Neuronal stem cell (in vitro differentiated cells): ENCODE results near the gene ATIC.

ENCODE experiments used
- DNase-seq: peaks from one replicate; pipeline ENCODE4 v3.0.0-alpha.2; 2013; ENCODE audit warnings: low spot score
- H2AFZ ChIP-seq: one replicate; pipeline ENCODE4 v1.6.1; 2013; ENCODE audit warnings: mild to moderate bottlenecking, low read length, inconsistent platforms
- H2AK5ac ChIP-seq: 2 replicates; pipeline ENCODE4 v1.6.1; 2013; ENCODE audit warnings: low read depth, mild to moderate bottlenecking, inconsistent platforms, low read length, moderate library complexity, mixed read lengths
- H2BK120ac ChIP-seq: 2 replicates; pipeline ENCODE4 v1.6.1; 2013; ENCODE audit warnings: low read depth, mild to moderate bottlenecking, inconsistent platforms, low read length, moderate library complexity, mixed read lengths
- H2BK12ac ChIP-seq: one replicate; pipeline ENCODE4 v1.6.1; 2013; ENCODE audit warnings: low read length, inconsistent platforms
- H2BK15ac ChIP-seq: 2 replicates; pipeline ENCODE4 v1.6.1; 2013; ENCODE audit warnings: mild to moderate bottlenecking, low read length, inconsistent platforms, mixed read lengths
- H2BK5ac ChIP-seq: one replicate; pipeline ENCODE4 v1.6.1; 2013; ENCODE audit warnings: inconsistent platforms, mild to moderate bottlenecking, low read length, moderate library complexity
- H3K14ac ChIP-seq: one replicate; pipeline ENCODE4 v1.6.1; 2013; ENCODE audit warnings: low read length, inconsistent platforms
- H3K18ac ChIP-seq: 2 replicates; pipeline ENCODE4 v1.6.1; 2013; ENCODE audit warnings: low read length, inconsistent platforms
- H3K23ac ChIP-seq: 2 replicates; pipeline ENCODE4 v1.6.1; 2013; ENCODE audit warnings: low read depth, mild to moderate bottlenecking, mixed read lengths, low read length, inconsistent platforms; ENCODE audit not compliant: poor library complexity
- H3K27ac ChIP-seq: replicated peaks from 3 replicates; pipeline ENCODE4 v1.5.1; 2013; ENCODE audit warnings: low read length, inconsistent platforms
- H3K27me3 ChIP-seq, 3 experiments: 2 replicates each; pipeline ENCODE4 v1.6.1; 2013; ENCODE audit warnings: low read length in 3 of 3, mild to moderate bottlenecking in 2 of 3, inconsistent platforms in 1 of 3, low read depth in 1 of 3, mixed read lengths in 1 of 3, moderate library complexity in 1 of 3; ENCODE audit not compliant: control insufficient read depth in 3 of 3, insufficient read depth in 3 of 3
- H3K36me3 ChIP-seq, 2 donors: replicated peaks in 1 of 2; 2 replicates each; pipeline ENCODE4 v1.6.1; 2013; ENCODE audit warnings: low read length in 2 of 2; ENCODE audit not compliant: control insufficient read depth in 2 of 2, insufficient read depth in 2 of 2
- H3K4ac ChIP-seq: 2 replicates; pipeline ENCODE4 v1.6.1; 2013; ENCODE audit warnings: inconsistent platforms, mild to moderate bottlenecking, low read length, moderate library complexity
- H3K4me1 ChIP-seq, 2 donors: 1 replicate in 1 of 2; 2 replicates in 1 of 2; pipeline ENCODE4 v1.6.1; 2013; ENCODE audit warnings: low read length in 2 of 2, low read depth in 1 of 2; ENCODE audit not compliant: control insufficient read depth in 2 of 2, insufficient read depth in 1 of 2
- H3K4me2 ChIP-seq: one replicate; pipeline ENCODE4 v1.6.1; 2013; ENCODE audit warnings: mild to moderate bottlenecking, low read length, inconsistent platforms; ENCODE audit not compliant: insufficient read depth, poor library complexity, severe bottlenecking
- H3K4me3 ChIP-seq, 2 donors: 2 replicates each; pipeline ENCODE4 v1.5.1; 2013; ENCODE audit warnings: low read length in 2 of 2, mild to moderate bottlenecking in 2 of 2, inconsistent platforms in 1 of 2, moderate library complexity in 1 of 2
- H3K79me1 ChIP-seq: one replicate; pipeline ENCODE4 v1.6.1; 2013; ENCODE audit warnings: low read depth, mild to moderate bottlenecking, inconsistent platforms, low read length, moderate library complexity
- H3K9ac ChIP-seq: one replicate; pipeline ENCODE4 v1.6.1; 2013; ENCODE audit warnings: mild to moderate bottlenecking, low read depth, low read length, inconsistent platforms; ENCODE audit not compliant: poor library complexity
- H3K9me3 ChIP-seq, 2 donors: replicated peaks in 1 of 2; 2 replicates each; pipeline versions ENCODE3 to v1.6.1; 2013; ENCODE audit warnings: low read length in 2 of 2, mild to moderate bottlenecking in 2 of 2, inconsistent platforms in 1 of 2, low read depth in 1 of 2, mixed read lengths in 1 of 2, moderate library complexity in 1 of 2; ENCODE audit not compliant: control insufficient read depth in 2 of 2, insufficient read depth in 1 of 2
- H4K8ac ChIP-seq: one replicate; pipeline ENCODE4 v1.6.1; 2013; ENCODE audit warnings: low read depth, mild to moderate bottlenecking, inconsistent platforms, low read length, moderate library complexity
- H4K91ac ChIP-seq: one replicate; pipeline ENCODE4 v1.6.1; 2013; ENCODE audit warnings: low read length, low read depth, mild to moderate bottlenecking, inconsistent platforms; ENCODE audit not compliant: poor library complexity
- WGBS, 2 donors: extraction: QIAGEN DNeasy Blood & Tissue Kit; methylation state at CpG; one replicate each; pipeline ENCODE4 v1.1.7; 2013; ENCODE audit warnings: missing lambda C conversion rate in 2 of 2, mixed read lengths in 1 of 2; ENCODE audit not compliant: insufficient read length in 2 of 2, insufficient replicate concordance in 1 of 2; ENCODE audit errors: extremely low coverage in 2 of 2; 5-methylcytosine and 5-hydroxymethylcytosine counted together

Gene ATIC

GRCh38 chr2:215328066-215328465 is 16.2 kb downstream of the ATIC start:
- Histone ChIP-seq H3K79me1 (peaks cover 2% of the 10 kb centered on the region), H2AFZ (no peak overlapping the region), H2BK12ac (no peak overlapping the region), H3K9me3 (no peaks in the 10 kb centered on the region), H3K27ac (no peak overlapping the region), H3K18ac (no peak overlapping the region), H4K8ac (no peak overlapping the region), H3K36me3 (peaks cover 6 to 19% of the 10 kb centered on the region in 2 donors), H2BK5ac (no peak overlapping the region), H3K27me3 (no peaks in the 10 kb centered on the region), H3K4ac (no peak overlapping the region), H4K91ac (no peak overlapping the region), H3K23ac (no peak overlapping the region), H2AK5ac (no peak overlapping the region), H2BK15ac (no peak overlapping the region), H3K14ac (no peak overlapping the region), H3K4me1 (no peaks in the 10 kb centered on the region), H3K4me2 (no peak overlapping the region), H3K9ac (no peak overlapping the region), H2BK120ac (no peak overlapping the region), H3K4me3 (no peak overlapping the region)
- WGBS, 2 donors = no CpG with 5 or more reads among the region's 5 CpGs
- no peak for DNase-seq

GRCh38 chr2:215332872-215333595 is 21.2 kb downstream of the ATIC start:
- Histone ChIP-seq H3K4me2 (no peak overlapping the region), H2AFZ (no peak overlapping the region), H2BK120ac (no peak overlapping the region), H2BK12ac (no peak overlapping the region), H4K91ac (no peak overlapping the region), H3K23ac (no peak overlapping the region), H3K4ac (no peak overlapping the region), H3K27me3 (no peaks in the 10 kb centered on the region), H3K14ac (no peak overlapping the region), H3K18ac (no peak overlapping the region), H3K4me3 (no peak overlapping the region), H2BK15ac (no peak overlapping the region), H3K9me3 (no peaks in the 10 kb centered on the region), H4K8ac (no peak overlapping the region), H3K4me1 (no peaks in the 10 kb centered on the region), H3K9ac (no peak overlapping the region), H2BK5ac (no peak overlapping the region), H3K36me3 (peaks cover 0 to 6% of the 10 kb centered on the region in 2 donors), H3K79me1 (no peaks in the 10 kb centered on the region), H2AK5ac (no peak overlapping the region), H3K27ac (no peak overlapping the region)
- no CpG with 5 or more reads among the region's 5 CpGs for WGBS, 2 donors
- no peak for DNase-seq

- Histone ChIP-seq H3K79me1 (peaks cover 4% of the 10 kb centered on the region), H3K18ac (no peak overlapping the region), H2BK120ac (no peak overlapping the region)
Measured at GRCh38 chr2:215338883-215339679, 27.2 kb downstream of the ATIC start.

GRCh38 chr2:215347878-215348277 is 36.0 kb downstream of the ATIC start:
- no peak overlapping the region for H3K4me3 ChIP-seq
- no peak for DNase-seq
- no peak overlapping the region for H2BK12ac ChIP-seq
- H3K27ac ChIP-seq = no peak overlapping the region
- H3K9me3 ChIP-seq = no peaks in the 10 kb centered on the region
- no peak overlapping the region for H3K23ac ChIP-seq
- no peaks in the 10 kb centered on the region for H3K27me3 ChIP-seq
- H3K4me2 ChIP-seq = no peak overlapping the region
- H2BK15ac ChIP-seq = no peak overlapping the region
- H4K91ac ChIP-seq = no peak overlapping the region
- H2AFZ ChIP-seq = no peak overlapping the region
- H3K4me1 ChIP-seq = no peaks in the 10 kb centered on the region
- H4K8ac ChIP-seq = no peak overlapping the region
- no peak overlapping the region for H3K14ac ChIP-seq
- H2AK5ac ChIP-seq = no peak overlapping the region
- H2BK5ac ChIP-seq = no peak overlapping the region
- no peak overlapping the region for H3K18ac ChIP-seq
- no peak overlapping the region for H3K9ac ChIP-seq
- H2BK120ac ChIP-seq = no peak overlapping the region
- no peak overlapping the region for H3K4ac ChIP-seq
- no peaks in the 10 kb centered on the region for H3K79me1 ChIP-seq
- H3K36me3 ChIP-seq = peaks cover 10 to 22% of the 10 kb centered on the region in 2 donors

More at GRCh38 chr2:215338883-215339679, 27.2 kb downstream of the ATIC start:
- Histone ChIP-seq H3K9ac (no peak overlapping the region), H3K4me2 (no peak overlapping the region), H3K9me3 (no peaks in the 10 kb centered on the region), H3K4ac (no peak overlapping the region), H3K14ac (no peak overlapping the region), H3K36me3 (peaks cover 4 to 11% of the 10 kb centered on the region in 2 donors), H3K23ac (no peak overlapping the region), H2AK5ac (no peak overlapping the region), H4K8ac (no peak overlapping the region), H4K91ac (no peak overlapping the region), H2AFZ (no peak overlapping the region), H2BK15ac (no peak overlapping the region), H3K4me1 (no peaks in the 10 kb centered on the region), H3K4me3 (no peak overlapping the region), H2BK12ac (no peak overlapping the region), H3K27me3 (no peaks in the 10 kb centered on the region), H2BK5ac (no peak overlapping the region), H3K27ac (no peak overlapping the region)
- no peak for DNase-seq
- no CpG with 5 or more reads among the region's 7 CpGs for WGBS, 2 donors
